Spleen (tissue), 7 donors: ENCODE data around the gene PVALB.
A peak's percentile ranks its signal among the peaks of the same experiment; 100 is the strongest.

Experiments used
- POLR2A ChIP-seq, 3 donors: fragments of 450-650 bp; IDR thresholded peaks; one replicate each; pipeline ENCODE4 v1.5.1; 2017; ENCODE audit warnings: antibody characterized with exemption in 3 of 3, mild to moderate bottlenecking in 1 of 3
- POLR2AphosphoS5 ChIP-seq, 3 donors: sonication (generic); formaldehyde crosslinking; IDR thresholded peaks; one replicate each; pipeline ENCODE4 v1.5.1; 2017; ENCODE audit warnings: antibody characterized with exemption in 3 of 3
- TF ChIP-seq, protein P1 (sequence below), 11 experiments: fragments of 200-600 bp in 7 of 11; fragments of 450-650 bp in 4 of 11; sonication (generic) in 4 of 11; IDR thresholded peaks in 8 of 11; conservative IDR thresholded peaks in 3 of 11; 1 replicate in 7 of 11; 2 replicates in 4 of 11; pipeline versions ENCODE4 v1.4.0 to v1.8.0; 2016 to 2021; ENCODE audit warnings: antibody characterized with exemption in 11 of 11, inconsistent platforms in 4 of 11, mild to moderate bottlenecking in 1 of 11
- donor health status: DM: no; HTN: no; CAD: no; lungs with moderate emphysema.
- donor health status: DM: no; HTN: no; CAD: no.
- donor health status: DM: no; HTN: no; CAD: no.

DNA sequence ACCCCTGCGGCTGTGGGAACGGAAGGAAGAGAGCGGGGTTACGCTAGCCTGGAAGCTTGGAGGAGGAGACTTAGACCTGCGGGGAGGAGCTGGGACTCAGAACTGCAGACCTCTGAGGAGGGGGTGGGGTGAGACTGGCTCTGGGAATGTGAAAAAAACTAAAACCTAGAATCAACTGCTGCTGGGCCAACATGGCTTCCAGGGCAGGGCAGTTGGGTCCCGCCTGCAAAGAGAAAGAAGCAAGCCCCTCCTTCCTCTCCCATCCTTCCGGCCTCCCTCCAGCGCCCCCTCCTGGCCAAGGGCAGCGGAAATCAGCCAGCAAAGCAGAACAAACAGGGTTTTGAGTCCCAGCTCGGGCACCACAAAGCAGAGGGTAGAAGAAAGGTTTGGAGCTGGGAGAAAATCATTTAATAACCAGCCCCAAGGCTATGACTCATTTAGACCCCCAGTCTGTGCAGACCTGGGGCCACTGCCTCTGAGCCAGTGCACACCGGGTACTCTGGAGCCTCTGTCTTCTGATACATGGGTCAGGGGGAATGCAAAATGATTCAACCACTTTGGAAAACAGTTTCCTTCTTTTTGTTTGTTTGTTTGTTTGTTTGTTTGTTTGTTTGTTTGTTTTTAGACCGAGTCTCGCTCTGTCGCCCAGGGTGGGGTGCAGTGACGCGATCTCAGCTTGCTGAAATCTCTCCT is 36.7 kb upstream of the PVALB start:
- TF ChIP-seq, protein P1, sequence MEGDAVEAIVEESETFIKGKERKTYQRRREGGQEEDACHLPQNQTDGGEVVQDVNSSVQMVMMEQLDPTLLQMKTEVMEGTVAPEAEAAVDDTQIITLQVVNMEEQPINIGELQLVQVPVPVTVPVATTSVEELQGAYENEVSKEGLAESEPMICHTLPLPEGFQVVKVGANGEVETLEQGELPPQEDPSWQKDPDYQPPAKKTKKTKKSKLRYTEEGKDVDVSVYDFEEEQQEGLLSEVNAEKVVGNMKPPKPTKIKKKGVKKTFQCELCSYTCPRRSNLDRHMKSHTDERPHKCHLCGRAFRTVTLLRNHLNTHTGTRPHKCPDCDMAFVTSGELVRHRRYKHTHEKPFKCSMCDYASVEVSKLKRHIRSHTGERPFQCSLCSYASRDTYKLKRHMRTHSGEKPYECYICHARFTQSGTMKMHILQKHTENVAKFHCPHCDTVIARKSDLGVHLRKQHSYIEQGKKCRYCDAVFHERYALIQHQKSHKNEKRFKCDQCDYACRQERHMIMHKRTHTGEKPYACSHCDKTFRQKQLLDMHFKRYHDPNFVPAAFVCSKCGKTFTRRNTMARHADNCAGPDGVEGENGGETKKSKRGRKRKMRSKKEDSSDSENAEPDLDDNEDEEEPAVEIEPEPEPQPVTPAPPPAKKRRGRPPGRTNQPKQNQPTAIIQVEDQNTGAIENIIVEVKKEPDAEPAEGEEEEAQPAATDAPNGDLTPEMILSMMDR (IDR thresholded peaks at IDR 0.05 in 8 of 11, conservative IDR thresholded peaks at IDR 0.05 in 3 of 11) = peak; percentile 55 to 90 (median 66)
- peak; percentile 21 to 40 (median 37) for TF ChIP-seq POLR2AphosphoS5 (IDR thresholded peaks at IDR 0.05)
- TF ChIP-seq POLR2A (IDR thresholded peaks at IDR 0.05) = no peak
